Osteocyte (in vitro differentiated cells): ENCODE data around the gene SUCLG2. TPM values are rescaled to one million over a fixed set of nuclear protein-coding genes. Genes with fewer than 3 reads are reported as not detected.
"Not testable (repeated sequence)": the region's sequence is repeated elsewhere in the genome, so short reads cannot be mapped to it uniquely, and the experiment has no call there.

ENCODE experiments used
- DNase-seq: peaks from one replicate; pipeline ENCODE4 v3.0.0; 2021; ENCODE audit warnings: mixed read lengths; ENCODE audit not compliant: unreplicated experiment; ENCODE audit errors: extremely low spot score
- H3K27ac Mint-ChIP-seq: one replicate; pipeline ENCODE4 v1.8.0; 2021; ENCODE audit warnings: mild to moderate bottlenecking, mixed read lengths; ENCODE audit not compliant: unreplicated experiment
- H3K27me3 Mint-ChIP-seq: one replicate; pipeline ENCODE4 v1.8.0; 2021; ENCODE audit warnings: mixed read lengths; ENCODE audit not compliant: unreplicated experiment
- H3K36me3 Mint-ChIP-seq: one replicate; pipeline ENCODE4 v1.8.0; 2021; ENCODE audit warnings: mixed read lengths; ENCODE audit not compliant: unreplicated experiment
- H3K4me1 Mint-ChIP-seq: one replicate; pipeline ENCODE4 v1.8.0; 2021; ENCODE audit warnings: mixed read lengths; ENCODE audit not compliant: unreplicated experiment
- H3K4me3 Mint-ChIP-seq: one replicate; pipeline ENCODE4 v1.8.0; 2021; ENCODE audit warnings: mild to moderate bottlenecking, moderate library complexity, mixed read lengths; ENCODE audit not compliant: unreplicated experiment
- H3K9me3 Mint-ChIP-seq: one replicate; pipeline ENCODE4 v1.8.0; 2021; ENCODE audit warnings: mixed read lengths; ENCODE audit not compliant: unreplicated experiment
- CTCF ChIP-seq: fragments of 200-600 bp; sonication (generic); IDR thresholded peaks from 2 replicates; pipeline ENCODE4 v1.5.0; 2021; ENCODE audit warnings: antibody characterized with exemption, mild to moderate bottlenecking, moderate library complexity
- total RNA-seq: library from RNA; stranded (reverse); gene quantifications from 2 replicates; pipeline ENCODE4 v1.2.1, GENCODE V29; 2021

The SUCLG2 gene
- total RNA-seq, 1 donor from 2014 or later, result 32.1 TPM

GRCh38 chr3:67592057-67592456, 62.4 kb downstream of the SUCLG2 start:
- no peak for TF ChIP-seq CTCF
- Mint-ChIP-seq H3K4me3 (no peak overlapping the region), H3K4me1 (no peaks in the 10 kb centered on the region), H3K9me3 (no peaks in the 10 kb centered on the region), H3K27ac (no peak overlapping the region), H3K36me3 (peaks cover 13% of the 10 kb centered on the region), H3K27me3 (no peaks in the 10 kb centered on the region)
- DNase-seq, result no peak

GRCh38 chr3:67587811-67588210, 66.6 kb downstream of the SUCLG2 start:
- Mint-ChIP-seq H3K27me3 (no peaks in the 10 kb centered on the region), H3K36me3 (peaks cover 10% of the 10 kb centered on the region), H3K4me1 (peaks cover 5% of the 10 kb centered on the region), H3K27ac (no peak overlapping the region), H3K4me3 (no peak overlapping the region), H3K9me3 (no peaks in the 10 kb centered on the region)
- no peak for DNase-seq
- TF ChIP-seq CTCF, result no peak

GRCh38 chr3:67587301-67587700, 67.1 kb downstream of the SUCLG2 start:
- no peak for TF ChIP-seq CTCF
- Mint-ChIP-seq H3K36me3 (peaks cover 10% of the 10 kb centered on the region), H3K27ac (no peak overlapping the region), H3K4me1 (peaks cover 5% of the 10 kb centered on the region), H3K27me3 (no peaks in the 10 kb centered on the region), H3K9me3 (no peaks in the 10 kb centered on the region), H3K4me3 (no peak overlapping the region)
- DNase-seq, result no peak

- not testable (repeated sequence) for H3K27ac Mint-ChIP-seq, H3K4me1 Mint-ChIP-seq, H3K9me3 Mint-ChIP-seq, H3K27me3 Mint-ChIP-seq, H3K4me3 Mint-ChIP-seq, DNase-seq, H3K36me3 Mint-ChIP-seq
These were observed 69.8 kb downstream of the SUCLG2 start for GRCh38 chr3:67584608-67585007.

GRCh38 chr3:67580430-67581000, 73.9 kb downstream of the SUCLG2 start:
- H3K27ac Mint-ChIP-seq, result no peak overlapping the region
- peaks cover 7% of the 10 kb centered on the region for H3K4me1 Mint-ChIP-seq
- peaks cover 2% of the 10 kb centered on the region for H3K36me3 Mint-ChIP-seq

More at GRCh38 chr3:67580430-67581000, 73.9 kb downstream of the SUCLG2 start:
- no peak overlapping the region for H3K4me3 Mint-ChIP-seq
- no peaks in the 10 kb centered on the region for H3K27me3 Mint-ChIP-seq
- no peak for DNase-seq
- no peaks in the 10 kb centered on the region for H3K9me3 Mint-ChIP-seq
- no peak for TF ChIP-seq CTCF
